ENCODE measurements around the gene TMEM178B.

Gene TMEM178B

GRCh38 chr7:141225916-141226618 is 152.2 kb downstream of the TMEM178B start:
- DNase-seq, result no peak

- DNase-seq, result no peak
Observed at GRCh38 chr7:141227454-141227853, 153.6 kb downstream of the TMEM178B start.

DNA sequence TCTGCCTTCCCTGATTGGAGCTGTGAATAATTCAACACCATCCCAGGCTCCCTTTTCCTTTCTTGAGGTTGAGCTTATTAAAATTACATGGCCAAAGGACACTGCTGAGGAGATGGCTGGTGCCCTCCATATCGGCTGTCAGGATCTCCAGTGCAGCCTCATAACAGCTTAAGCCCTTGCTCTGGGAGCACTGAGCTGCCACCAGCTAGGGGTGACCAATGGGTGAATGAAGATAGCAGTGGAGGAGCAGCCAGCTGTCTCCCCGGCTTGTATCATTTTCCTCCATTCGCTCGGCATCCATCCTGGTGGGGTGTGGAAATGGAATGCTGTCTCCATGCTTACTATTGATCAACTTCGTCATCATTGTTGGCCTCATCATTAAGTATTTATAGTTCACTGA is 154.6 kb downstream of the TMEM178B start:
- no peak for DNase-seq

DNA sequence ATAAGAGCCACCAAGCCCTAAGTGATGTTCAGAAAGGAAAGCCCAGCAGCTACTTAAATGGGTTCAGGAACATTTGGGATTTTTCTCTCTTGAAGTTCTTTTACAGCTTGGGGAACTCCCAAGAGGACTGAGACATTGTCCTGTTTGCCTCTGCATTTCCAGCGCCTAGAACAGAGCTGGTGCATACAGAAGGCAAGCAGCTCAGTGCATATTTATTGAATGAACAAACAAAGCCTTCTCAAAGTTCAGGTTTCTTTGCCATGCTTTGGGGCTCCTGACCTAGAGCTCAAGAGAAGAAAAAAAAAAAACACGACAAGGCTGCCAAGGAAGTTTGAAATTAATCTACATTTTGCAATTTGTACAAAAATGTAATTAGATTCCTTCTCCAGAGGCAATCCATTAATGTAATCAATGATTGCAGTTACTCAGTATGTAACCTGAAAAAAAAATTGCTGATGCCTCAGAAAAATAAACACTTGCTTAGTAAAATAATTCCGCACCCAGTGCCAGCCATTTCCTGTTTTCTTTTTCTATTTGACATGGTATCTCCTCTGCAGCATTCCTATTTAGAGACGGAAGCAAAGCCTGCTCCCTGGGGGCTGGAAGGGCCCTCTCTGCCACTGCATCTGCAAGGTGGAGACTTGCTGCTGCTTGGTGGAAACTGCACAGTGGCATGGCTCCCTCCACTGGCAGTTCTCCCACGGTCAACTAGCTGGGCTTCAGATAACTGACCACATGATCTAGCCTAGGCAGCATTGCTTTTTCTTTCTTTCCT is 157.3 kb downstream of the TMEM178B start:
- DNase-seq, result peak in 1 of 2 experiments; percentile 38

- DNase-seq, result no peak
Observed at GRCh38 chr7:141232286-141233051, 158.6 kb downstream of the TMEM178B start.

DNA sequence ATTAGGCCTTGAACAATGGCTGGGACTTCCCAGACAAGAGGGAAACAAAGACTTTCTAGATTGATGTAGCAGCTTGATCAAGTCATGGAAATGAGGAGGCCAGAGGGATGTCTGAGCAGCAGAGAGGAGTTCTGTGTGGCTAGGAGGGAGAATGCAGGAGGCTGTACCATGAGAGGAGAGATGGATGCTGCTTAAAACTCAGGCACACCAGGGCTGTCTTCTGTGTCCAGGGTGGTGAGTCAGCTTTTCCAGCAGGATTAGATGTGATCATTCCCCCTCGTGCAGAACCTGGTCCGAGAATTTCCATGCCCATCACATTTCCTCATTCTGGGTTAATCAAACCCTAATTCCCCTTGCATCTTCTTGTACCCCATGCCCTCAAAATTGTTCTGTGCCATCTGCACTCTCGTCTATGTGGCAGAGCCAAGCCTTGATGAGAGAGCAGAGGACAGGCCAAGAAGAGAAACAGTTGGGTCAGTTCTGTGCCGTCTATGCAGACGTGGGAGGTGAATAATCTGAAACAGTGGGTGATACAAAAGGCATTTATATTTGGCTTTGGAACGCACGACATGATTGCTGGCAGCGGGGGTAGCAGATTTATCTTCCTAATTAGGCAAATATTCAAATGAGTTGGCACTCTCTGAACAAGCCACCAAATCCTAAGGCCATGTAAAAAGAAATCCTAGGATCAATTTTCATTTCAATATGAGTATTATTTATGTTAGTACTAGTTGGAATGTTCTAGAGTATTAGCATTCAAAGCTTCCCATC is 160.7 kb downstream of the TMEM178B start:
- DNase-seq, result no peak

GRCh38 chr7:141235656-141236055 is 161.8 kb downstream of the TMEM178B start:
- no peak for DNase-seq

DNA sequence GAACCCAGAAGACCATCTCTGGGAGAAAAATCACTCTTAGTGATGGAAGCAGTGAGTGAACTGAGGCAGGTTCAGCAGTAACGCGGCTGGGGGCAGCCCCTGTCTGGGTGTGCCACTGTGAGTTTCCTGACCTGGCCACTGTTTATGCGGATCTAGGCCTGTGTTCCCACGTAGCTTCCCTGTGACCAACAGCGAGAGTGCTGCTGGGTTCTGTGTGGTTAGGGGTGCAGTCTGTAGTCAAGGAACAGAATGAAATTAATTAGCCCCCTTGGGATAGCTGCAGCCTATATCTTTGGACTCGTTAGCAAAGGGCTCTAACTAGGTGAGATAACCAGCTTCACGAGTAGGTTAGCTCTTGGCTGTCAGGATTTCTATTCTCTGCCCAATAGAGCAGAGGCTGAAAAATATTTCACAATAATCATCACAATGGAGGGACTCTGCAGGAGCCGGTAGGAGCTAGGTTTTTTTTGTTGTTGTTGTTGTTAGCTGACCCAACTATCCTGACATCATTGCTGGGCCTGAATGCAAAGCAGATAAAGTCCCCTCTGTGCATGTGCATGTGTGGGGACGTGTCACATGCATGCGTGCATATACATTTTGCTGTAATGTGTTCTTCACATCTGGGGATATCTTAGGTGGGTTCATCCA is 164.9 kb downstream of the TMEM178B start:
- no peak for DNase-seq

GRCh38 chr7:141239661-141240060 is 165.8 kb downstream of the TMEM178B start:
- no peak for DNase-seq

DNA sequence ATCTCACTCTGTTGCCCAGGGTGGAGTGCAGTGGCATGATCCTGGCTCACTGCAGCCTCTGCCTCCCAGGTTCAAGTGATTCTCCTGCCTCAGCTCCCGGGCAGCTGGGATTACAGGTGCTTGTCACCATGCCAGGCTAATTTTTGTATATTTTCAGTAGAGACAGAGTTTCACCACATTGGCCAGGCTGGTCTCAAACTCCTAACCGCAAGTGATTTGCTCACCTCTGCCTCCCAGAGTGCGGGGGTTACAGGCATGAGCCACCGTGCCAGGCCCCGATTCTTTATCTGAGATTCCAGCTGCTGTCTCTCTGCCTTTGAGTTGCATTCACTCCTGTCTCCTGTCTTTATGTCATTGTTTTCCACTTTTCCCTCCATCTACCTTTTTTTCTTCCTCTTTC is 168.7 kb downstream of the TMEM178B start:
- no peak for DNase-seq

DNA sequence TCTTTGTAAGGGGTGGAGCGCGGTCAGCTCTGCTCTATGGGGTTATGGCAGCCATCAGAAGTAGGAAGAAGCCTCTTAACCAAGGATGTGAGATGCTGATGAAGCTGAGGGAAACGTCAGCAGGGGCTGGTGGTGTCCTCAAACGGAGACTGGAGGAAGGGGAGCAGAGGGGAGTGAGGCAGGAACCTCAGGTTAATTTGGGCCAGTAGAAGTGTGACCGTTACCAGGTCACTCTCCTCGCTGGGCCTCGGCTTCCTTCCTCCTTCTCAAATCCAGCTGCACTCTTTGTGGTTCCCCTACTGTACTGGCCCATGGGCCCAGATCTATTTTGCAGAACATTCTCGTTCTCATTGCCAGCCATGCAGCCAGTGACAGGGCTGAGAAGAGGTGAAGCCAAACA is 169.5 kb downstream of the TMEM178B start:
- no peak for DNase-seq

DNA sequence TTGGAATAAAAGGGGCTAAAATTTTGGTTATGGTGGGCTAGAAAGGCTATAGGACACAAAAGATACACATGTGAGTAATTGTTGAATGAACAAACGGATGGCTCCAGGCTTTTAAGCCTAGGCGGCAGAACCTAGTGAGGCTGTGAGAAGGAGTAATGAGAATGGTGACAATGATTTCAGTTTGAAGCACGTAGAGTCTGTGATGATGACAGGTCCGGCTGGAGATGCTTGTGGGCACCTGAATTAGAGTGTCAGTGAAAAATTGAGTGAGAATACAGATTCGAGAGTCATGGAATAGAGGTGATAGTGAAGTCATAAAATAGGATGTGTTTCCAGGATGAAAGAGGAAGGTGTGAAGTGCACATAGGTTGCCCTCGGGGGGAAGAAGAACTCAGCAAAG is 170.6 kb downstream of the TMEM178B start:
- no peak for DNase-seq

DNA sequence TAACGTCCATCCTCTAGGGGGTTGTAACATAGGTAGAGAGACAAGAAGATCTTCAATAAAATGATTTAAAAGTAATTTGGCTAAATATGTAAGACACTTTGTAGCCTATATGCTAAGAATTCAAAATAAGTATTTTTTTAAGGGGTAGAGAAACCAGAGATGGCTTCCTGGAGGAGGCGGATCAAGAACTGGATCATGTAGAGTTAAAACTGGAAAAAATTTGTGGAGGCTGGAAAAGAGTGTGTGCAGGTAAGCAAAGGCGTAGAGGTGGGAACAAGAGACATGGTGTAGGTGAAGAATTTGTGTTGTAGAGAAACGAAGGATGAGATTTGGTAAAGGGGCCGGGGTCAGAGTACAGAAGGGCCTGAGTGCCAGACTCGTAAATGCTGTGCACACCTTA is 172.6 kb downstream of the TMEM178B start:
- no peak for DNase-seq

DNA sequence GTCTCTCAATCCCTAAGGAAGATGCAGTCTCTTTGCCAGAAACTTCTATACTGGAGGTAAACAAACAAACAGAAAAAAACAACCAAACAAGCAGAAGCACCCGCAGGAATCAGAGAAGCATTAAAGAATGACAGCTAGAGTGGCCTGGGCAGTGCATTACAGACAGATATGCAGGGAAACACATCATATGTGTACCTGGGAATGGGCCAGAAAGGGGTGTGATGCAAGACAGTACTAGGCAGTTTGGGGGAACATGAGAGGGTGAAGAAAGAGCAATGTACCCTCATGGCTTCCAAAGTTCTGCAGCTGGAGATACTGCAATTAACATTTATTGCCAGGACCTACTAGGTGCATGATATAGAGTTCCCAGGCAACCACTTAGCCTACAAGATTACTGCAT is 177.3 kb downstream of the TMEM178B start:
- no peak for DNase-seq

DNA sequence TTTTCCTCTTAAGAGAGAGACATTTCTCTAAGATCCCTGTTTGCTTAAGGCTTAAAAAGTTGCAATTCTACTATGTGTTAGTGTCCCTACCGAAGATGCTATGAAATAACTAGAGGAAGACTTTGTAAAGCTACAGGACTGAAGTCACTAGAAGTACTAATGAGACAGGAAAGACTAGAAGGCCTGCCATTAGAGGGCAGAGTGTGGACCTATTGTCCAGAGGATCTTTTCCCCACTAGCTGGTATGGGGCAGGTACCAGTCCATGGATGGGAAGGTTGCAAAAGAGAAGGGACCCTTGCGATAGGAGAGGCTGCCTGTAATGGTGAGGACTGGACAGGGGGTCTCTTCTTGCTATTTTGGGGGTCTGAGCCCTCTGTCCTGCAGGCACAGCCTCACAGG is 178.1 kb downstream of the TMEM178B start:
- DNase-seq, result no peak

DNA sequence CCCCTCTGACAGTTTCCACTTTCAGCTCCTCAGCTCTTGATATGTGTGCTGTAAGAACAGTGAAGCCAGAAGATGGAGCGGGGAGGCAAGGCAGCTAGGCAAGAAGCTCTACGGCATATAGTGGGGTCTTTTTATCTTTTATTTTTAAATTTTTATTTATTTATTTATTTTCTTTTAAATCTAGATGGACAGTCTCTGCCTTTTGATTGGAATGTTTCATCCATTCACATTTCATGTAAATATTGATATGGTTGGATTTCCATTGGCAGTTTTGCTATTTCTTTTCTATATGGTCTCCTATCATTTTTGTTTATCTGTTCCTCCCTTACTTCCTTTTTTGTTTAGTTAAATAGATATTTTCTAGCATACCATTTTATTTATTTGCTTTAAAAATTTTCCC is 183.7 kb downstream of the TMEM178B start:
- no peak for DNase-seq

- no peak for DNase-seq
Observed at GRCh38 chr7:141258559-141258958, 184.7 kb downstream of the TMEM178B start.

DNA sequence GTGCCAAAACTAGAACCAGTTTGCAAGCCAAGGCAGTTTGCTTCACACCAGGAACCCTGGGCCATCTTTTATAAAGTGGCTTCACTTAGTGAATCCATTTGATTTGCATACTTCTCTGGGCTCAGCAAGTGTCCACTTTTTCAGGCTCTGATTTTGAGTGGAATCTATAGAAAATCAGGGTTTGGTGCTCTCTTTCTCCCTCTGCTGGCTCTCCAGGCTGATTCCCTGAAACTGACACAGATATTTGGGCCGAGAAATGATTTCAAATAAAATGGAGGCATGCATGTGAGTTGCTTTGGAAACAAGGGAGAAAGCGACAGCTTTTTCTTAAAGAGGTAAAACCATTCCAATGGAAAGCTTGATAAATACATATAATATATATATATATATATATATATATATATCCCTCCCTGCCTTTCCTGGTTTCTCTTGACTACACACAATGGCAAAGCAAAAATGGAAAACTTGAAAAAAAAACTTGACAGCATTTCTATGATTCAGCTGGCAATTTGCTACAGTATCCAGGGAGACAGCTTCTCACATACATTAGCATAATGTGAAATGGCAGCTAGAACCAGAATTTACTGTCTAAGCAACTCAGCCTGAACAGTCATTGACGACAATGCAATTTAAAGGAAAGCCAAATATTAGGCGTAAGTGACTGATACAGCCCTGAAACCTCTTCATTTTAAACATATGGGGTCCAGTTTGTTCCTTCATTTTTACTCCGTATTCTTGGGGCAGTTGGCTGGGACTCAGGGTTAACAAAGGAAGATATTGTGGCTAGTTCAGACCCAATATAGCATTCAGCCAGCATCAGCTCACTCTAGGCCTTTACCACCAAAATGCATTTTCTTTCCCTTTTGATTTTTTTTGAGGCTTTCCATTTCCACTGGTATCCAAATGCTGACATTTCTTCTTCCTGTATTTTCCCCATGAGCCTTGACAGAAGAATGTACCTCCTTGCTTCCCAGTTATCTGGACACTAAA is 188.5 kb downstream of the TMEM178B start:
- no peak for DNase-seq

GRCh38 chr7:141263508-141263907 is 189.6 kb downstream of the TMEM178B start:
- DNase-seq, result no peak

DNA sequence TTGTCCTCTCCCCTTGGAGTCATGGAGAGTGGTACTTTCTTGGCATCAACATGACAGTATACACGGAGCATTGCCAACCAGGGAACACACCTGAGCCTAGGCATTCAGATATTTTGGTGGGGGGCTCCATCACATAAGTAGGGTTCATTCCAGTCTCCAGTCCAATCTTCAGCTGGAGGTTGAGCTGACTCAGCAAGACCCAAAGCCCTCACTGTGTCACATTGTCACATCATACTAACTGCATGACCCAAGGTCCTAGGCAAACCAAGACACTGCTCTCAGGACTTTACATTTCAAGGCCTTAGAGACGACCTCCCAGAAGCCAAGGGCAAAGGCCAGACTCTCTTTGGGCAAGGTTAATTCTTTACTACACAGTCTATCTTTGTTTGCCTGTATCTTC is 190.1 kb downstream of the TMEM178B start:
- DNase-seq, result no peak

- no peak for DNase-seq
Observed at GRCh38 chr7:141264511-141264910, 190.6 kb downstream of the TMEM178B start.

Data from NCI-H524 (cell line).